Activated T-helper 1 cell treated with anti-CD3 and anti-CD28 coated beads, Interleukin-12 subunit alpha, Interleukin-12 subunit beta, Interleukin-2, Interleukin-4 antibody, amounts not matched to agents 30 ng/mL and 10 ng/mL and 1 ng/mL, durations not matched to agents 14 hours and 24 hours and 36 hours (primary cell): ENCODE results near the gene IL1RAP. TPM values are rescaled to one million over a fixed set of nuclear protein-coding genes. Genes with fewer than 3 reads are reported as not detected.

Experiments
- DNase-seq: peaks from one replicate; pipeline ENCODE4 v3.0.0; 2021; ENCODE audit warnings: low spot score
- H3K27ac Mint-ChIP-seq: one replicate; pipeline ENCODE4 v1.8.0; 2021; ENCODE audit warnings: mild to moderate bottlenecking, mixed read lengths
- H3K27me3 Mint-ChIP-seq: one replicate; pipeline ENCODE4 v1.8.0; 2022; ENCODE audit warnings: mild to moderate bottlenecking, moderate library complexity, mixed read lengths; ENCODE audit not compliant: insufficient read depth
- H3K36me3 Mint-ChIP-seq: one replicate; pipeline ENCODE4 v1.8.0; 2021; ENCODE audit warnings: low read depth, mixed read lengths
- H3K4me1 Mint-ChIP-seq: one replicate; pipeline ENCODE4 v1.8.0; 2021; ENCODE audit warnings: low read depth, mixed read lengths
- H3K4me3 Mint-ChIP-seq: one replicate; pipeline ENCODE4 v1.8.0; 2021; ENCODE audit warnings: mild to moderate bottlenecking, moderate library complexity, mixed read lengths
- H3K9me3 Mint-ChIP-seq: one replicate; pipeline ENCODE4 v1.8.0; 2021; ENCODE audit warnings: mixed read lengths
- intact Hi-C: fragments of 100-400 bp; cut with micrococcal nuclease; formaldehyde crosslinking; loops from one replicate; pipeline ENCODE4 v1.15.1; 2024
- total RNA-seq: library from RNA; stranded (reverse); gene quantifications from 2 replicates; pipeline ENCODE4 v1.2.3, GENCODE V29; 2022

The IL1RAP gene
- total RNA-seq, 1 donor from 2014 or later, result 26.4 TPM

GRCh38 chr3:190615060-190615384 is 101.1 kb downstream of the IL1RAP start:
- Mint-ChIP-seq H3K4me1 (peaks cover 69% of the 10 kb centered on the region), H3K9me3 (peaks cover 17% of the 10 kb centered on the region), H3K27ac (peak overlapping the region; percentile 68), H3K36me3 (peaks cover 40% of the 10 kb centered on the region), H3K27me3 (no peaks in the 10 kb centered on the region), H3K4me3 (no peak overlapping the region)
- intact Hi-C loops, result loop anchor here (5.0 kb wide), 4 partner anchors 82 to 1863 kb away; no protein-coding TSS in a partner anchor
- no peak for DNase-seq

- no peak for DNase-seq
- Mint-ChIP-seq H3K27ac (peak overlapping the region; percentile 66), H3K36me3 (peaks cover 40% of the 10 kb centered on the region), H3K4me3 (peak overlapping the region; percentile 37), H3K9me3 (peaks cover 17% of the 10 kb centered on the region), H3K4me1 (peaks cover 75% of the 10 kb centered on the region), H3K27me3 (no peaks in the 10 kb centered on the region)
- intact Hi-C loops, result loop anchor here (2.0 to 5.0 kb wide), 5 partner anchors 82 to 1863 kb away; no protein-coding TSS in a partner anchor
These were observed 101.7 kb downstream of the IL1RAP start for GRCh38 chr3:190615607-190616006.

GRCh38 chr3:190616637-190617036 is 102.8 kb downstream of the IL1RAP start:
- Mint-ChIP-seq H3K36me3 (peaks cover 42% of the 10 kb centered on the region), H3K4me3 (no peak overlapping the region), H3K27ac (peak overlapping the region; percentile 97), H3K27me3 (no peaks in the 10 kb centered on the region), H3K9me3 (peaks cover 17% of the 10 kb centered on the region), H3K4me1 (peaks cover 85% of the 10 kb centered on the region)
- no peak for DNase-seq
- intact Hi-C loops, result loop anchor here (2.0 to 5.0 kb wide), 5 partner anchors 81 to 1864 kb away; no protein-coding TSS in a partner anchor

DNA sequence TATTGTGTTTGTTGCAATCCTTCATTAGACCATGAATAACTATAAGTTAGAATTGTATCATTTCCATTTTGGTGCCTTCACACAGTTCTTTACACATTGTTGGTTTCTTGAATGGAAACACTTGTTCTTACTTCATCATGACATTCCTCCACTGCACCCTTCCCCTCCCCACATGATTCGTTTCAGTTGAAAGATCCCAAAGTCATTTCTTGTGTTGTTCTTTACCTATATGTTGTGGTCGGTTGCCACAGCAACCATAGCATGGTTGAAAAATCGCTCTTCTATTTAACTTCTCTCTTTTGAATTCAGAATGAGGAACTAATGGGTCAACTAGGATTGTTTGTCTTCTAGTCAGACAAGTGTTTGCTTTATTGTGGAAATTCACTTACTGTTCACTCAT is 103.3 kb downstream of the IL1RAP start:
- H3K36me3 Mint-ChIP-seq, result peaks cover 45% of the 10 kb centered on the region
- peaks cover 91% of the 10 kb centered on the region for H3K4me1 Mint-ChIP-seq

DNA sequence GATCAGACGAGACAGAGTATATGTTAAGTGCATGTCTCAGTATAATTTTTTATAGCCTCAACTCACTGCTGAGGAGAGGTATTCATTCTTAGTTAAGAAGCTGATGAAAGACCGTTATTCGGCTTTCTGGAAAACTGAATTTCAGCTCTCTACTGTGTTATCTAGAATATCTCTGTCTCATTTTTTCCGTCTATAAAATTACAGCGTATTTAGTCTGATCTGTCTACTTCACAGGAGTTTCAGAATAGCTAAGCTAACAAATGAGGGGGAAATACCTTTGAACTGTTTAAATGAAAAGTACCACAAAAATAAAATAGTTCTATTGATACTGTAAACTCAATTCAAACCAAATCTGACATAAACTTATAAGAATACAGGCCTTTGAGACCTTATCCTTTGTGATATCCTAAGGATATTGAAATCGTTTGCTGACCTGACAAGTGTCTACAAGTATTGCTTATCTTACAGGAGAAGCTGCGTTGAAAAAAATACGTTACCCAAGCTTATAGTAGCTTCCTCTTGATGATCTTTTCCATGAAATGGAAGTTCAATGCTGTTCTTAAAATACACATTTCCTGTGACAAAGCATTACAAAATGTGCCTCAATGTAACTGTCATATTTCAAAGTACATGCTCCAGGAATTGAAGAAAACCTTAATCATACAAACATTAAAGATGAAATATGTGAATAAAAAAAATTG is 104.6 kb downstream of the IL1RAP start:
- Mint-ChIP-seq H3K4me3 (peak overlapping the region; percentile 74), H3K27ac (peak overlapping the region; percentile 97), H3K4me1 (peaks cover 97% of the 10 kb centered on the region), H3K9me3 (peaks cover 17% of the 10 kb centered on the region), H3K36me3 (peaks cover 46% of the 10 kb centered on the region), H3K27me3 (no peaks in the 10 kb centered on the region)
- DNase-seq, result no peak
- intact Hi-C loops, result loop anchor here (1.0 to 5.0 kb wide), 9 partner anchors 32 to 1866 kb away; partner anchors contain the start of gene IL1RAP

More for the DNA sequence above, 103.3 kb downstream of the IL1RAP start:
- H3K9me3 Mint-ChIP-seq, result peaks cover 17% of the 10 kb centered on the region
- H3K27me3 Mint-ChIP-seq, result no peaks in the 10 kb centered on the region
- H3K4me3 Mint-ChIP-seq, result peak overlapping the region; percentile 61
- DNase-seq, result peak; percentile 58
- intact Hi-C loops, result loop anchor here (2.0 to 5.0 kb wide), 5 partner anchors 80 to 1865 kb away; no protein-coding TSS in a partner anchor
- H3K27ac Mint-ChIP-seq, result peak overlapping the region; percentile 97

DNA sequence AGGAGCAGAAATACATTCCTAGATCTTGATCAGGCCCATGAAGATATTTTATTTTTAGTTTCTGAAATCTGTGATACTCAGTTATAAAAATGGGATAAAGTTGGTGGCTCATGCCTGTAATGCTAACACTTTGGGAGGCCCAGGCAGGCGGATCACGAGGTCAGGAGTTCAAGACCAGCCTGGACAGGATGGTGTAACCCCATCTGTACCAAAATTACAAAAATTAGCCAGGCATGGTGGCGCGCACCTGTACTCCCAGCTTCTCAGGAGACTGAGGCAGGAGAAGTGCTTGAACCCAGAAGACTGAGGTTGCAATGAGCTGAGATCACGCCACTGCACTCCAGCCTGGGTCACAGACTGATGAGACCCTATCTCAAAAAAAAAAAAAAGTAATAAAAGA is 105.5 kb downstream of the IL1RAP start:
- H3K27ac Mint-ChIP-seq, result peak overlapping the region; percentile 97
- intact Hi-C loops, result loop anchor here (2.0 to 5.0 kb wide), 5 partner anchors 78 to 1867 kb away; no protein-coding TSS in a partner anchor
- H3K4me1 Mint-ChIP-seq, result peaks cover 99% of the 10 kb centered on the region
- H3K36me3 Mint-ChIP-seq, result peaks cover 51% of the 10 kb centered on the region
- H3K27me3 Mint-ChIP-seq, result no peaks in the 10 kb centered on the region
- H3K4me3 Mint-ChIP-seq, result peak overlapping the region; percentile 50
- H3K9me3 Mint-ChIP-seq, result peaks cover 13% of the 10 kb centered on the region
- DNase-seq, result no peak

GRCh38 chr3:190619761-190620160 is 105.9 kb downstream of the IL1RAP start:
- Mint-ChIP-seq H3K36me3 (peaks cover 50% of the 10 kb centered on the region), H3K9me3 (peaks cover 13% of the 10 kb centered on the region), H3K27me3 (no peaks in the 10 kb centered on the region), H3K4me3 (no peak overlapping the region), H3K27ac (peak overlapping the region; percentile 97), H3K4me1 (peaks cover 98% of the 10 kb centered on the region)
- DNase-seq, result no peak
- intact Hi-C loops, result loop anchor here (2.0 to 5.0 kb wide), 5 partner anchors 78 to 1867 kb away; no protein-coding TSS in a partner anchor

DNA sequence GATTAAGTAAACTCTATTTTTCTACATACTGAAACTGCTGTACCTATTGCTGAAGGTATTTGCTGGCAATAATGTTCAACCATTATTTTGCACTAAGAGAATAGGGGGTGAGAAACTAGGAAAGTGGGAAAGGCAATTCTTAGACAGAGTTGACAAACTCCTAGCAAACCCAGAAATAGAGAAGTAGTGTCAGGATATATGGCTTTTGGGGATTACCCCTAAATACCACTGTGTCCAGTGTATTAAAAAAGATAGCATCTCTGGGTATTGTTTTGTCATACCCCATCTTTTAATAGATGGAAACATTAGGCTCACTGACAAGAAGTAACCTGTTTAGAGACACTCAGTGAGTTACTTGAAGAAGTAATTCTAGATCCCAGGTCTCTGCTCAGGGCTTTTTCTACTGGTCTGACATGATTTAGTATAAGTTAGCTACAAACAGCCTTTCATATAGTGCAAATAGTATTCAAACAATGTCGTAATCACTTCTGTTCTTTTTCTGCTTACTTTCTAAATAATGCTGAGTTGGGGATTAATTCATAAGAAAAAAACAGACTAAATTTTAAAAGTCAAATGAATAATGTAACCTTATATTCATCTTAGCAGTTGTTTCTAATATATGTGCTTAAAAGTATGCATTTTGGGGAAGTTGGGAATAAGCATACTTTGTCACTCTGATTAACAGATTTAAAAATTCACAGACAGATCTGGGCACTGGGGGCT is 107.2 kb downstream of the IL1RAP start:
- Mint-ChIP-seq H3K9me3 (peaks cover 13% of the 10 kb centered on the region), H3K27me3 (no peaks in the 10 kb centered on the region), H3K27ac (no peak overlapping the region), H3K36me3 (peaks cover 54% of the 10 kb centered on the region), H3K4me3 (no peak overlapping the region), H3K4me1 (peaks cover 95% of the 10 kb centered on the region)
- DNase-seq, result no peak
- intact Hi-C loops, result no loop called here

GRCh38 chr3:190621927-190622326 is 108.0 kb downstream of the IL1RAP start:
- H3K36me3 Mint-ChIP-seq, result peaks cover 47% of the 10 kb centered on the region
- peaks cover 86% of the 10 kb centered on the region for H3K4me1 Mint-ChIP-seq
- H3K27ac Mint-ChIP-seq, result no peak overlapping the region
- no peaks in the 10 kb centered on the region for H3K27me3 Mint-ChIP-seq
- no peak overlapping the region for H3K4me3 Mint-ChIP-seq
- intact Hi-C loops, result no loop called here
- H3K9me3 Mint-ChIP-seq, result peaks cover 4% of the 10 kb centered on the region
- DNase-seq, result no peak

DNA sequence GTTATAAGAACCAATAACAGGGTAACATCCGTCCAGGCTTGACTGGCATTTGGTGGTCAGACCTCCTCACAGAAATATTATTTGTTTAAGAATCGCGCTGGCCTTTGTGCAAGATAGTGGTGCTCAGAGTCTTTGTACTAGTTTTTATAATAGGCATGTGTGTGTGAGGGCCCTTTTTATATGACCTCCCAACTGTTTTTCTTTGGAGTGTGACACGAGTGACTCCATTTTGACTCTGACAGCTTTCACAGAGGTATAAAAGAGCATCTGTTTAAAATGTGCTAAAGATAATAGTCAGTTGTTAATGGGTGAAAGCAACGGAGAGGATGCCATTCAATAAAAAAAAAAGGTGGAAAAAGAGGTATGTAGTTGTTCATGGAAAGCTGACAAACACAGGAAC is 110.4 kb downstream of the IL1RAP start:
- intact Hi-C loops, result no loop called here
- Mint-ChIP-seq H3K27me3 (no peaks in the 10 kb centered on the region), H3K27ac (peak overlapping the region; percentile 40), H3K36me3 (peaks cover 51% of the 10 kb centered on the region), H3K4me1 (peaks cover 68% of the 10 kb centered on the region), H3K9me3 (no peaks in the 10 kb centered on the region), H3K4me3 (no peak overlapping the region)
- no peak for DNase-seq

DNA sequence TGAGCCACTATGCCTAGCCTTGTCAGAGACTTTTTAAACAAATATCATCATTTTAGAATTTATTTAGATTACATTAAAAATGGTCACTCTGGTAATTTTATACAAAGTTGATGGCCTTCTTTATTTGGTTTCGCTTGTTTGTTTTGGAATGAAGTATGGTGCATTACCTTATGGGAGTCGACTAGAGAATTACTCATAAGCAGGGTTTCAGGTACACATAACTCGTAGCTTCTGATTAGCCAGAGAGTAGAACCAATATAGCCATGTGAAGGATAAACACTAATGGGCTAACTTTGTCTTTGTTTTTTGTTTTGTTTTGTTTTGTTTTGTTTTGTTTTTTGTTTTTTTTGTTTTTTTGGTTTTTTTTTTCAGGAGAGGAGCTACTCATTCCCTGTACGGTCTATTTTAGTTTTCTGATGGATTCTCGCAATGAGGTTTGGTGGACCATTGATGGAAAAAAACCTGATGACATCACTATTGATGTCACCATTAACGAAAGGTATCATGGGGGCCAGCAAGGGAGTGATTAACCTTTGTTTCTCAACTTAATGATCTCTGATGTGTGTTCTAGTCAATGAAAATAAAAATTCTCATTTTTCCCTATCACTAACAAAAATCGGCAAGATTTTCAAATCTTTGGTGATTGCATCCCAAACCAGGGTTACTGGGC is 113.2 kb downstream of the IL1RAP start:
- no peak for DNase-seq
- peaks cover 49% of the 10 kb centered on the region for H3K4me1 Mint-ChIP-seq
- no peaks in the 10 kb centered on the region for H3K27me3 Mint-ChIP-seq
- H3K9me3 Mint-ChIP-seq, result no peaks in the 10 kb centered on the region
- peaks cover 47% of the 10 kb centered on the region for H3K36me3 Mint-ChIP-seq
- no peak overlapping the region for H3K27ac Mint-ChIP-seq
- intact Hi-C loops, result no loop called here
- no peak overlapping the region for H3K4me3 Mint-ChIP-seq

GRCh38 chr3:190629088-190629487 is 115.2 kb downstream of the IL1RAP start:
- intact Hi-C loops, result no loop called here
- H3K27ac Mint-ChIP-seq, result no peak overlapping the region
- no peak overlapping the region for H3K4me3 Mint-ChIP-seq
- H3K27me3 Mint-ChIP-seq, result no peaks in the 10 kb centered on the region
- peaks cover 29% of the 10 kb centered on the region for H3K4me1 Mint-ChIP-seq
- DNase-seq, result no peak
- peaks cover 32% of the 10 kb centered on the region for H3K36me3 Mint-ChIP-seq
- no peaks in the 10 kb centered on the region for H3K9me3 Mint-ChIP-seq
